NCI-H1417 treated with DMSO at 0.1 percent for 48 hours (cell line): ENCODE measurements around the gene PEX11A.

ENCODE experiments used
- DNase-seq: peaks from one replicate; lab custom pipeline; 2025; lab: John Stamatoyannopoulos, UW

Gene PEX11A

GRCh38 chr15:89675606-89676005 lies 14.9 kb downstream of the PEX11A start:
- DNase-seq, result no peak

DNA sequence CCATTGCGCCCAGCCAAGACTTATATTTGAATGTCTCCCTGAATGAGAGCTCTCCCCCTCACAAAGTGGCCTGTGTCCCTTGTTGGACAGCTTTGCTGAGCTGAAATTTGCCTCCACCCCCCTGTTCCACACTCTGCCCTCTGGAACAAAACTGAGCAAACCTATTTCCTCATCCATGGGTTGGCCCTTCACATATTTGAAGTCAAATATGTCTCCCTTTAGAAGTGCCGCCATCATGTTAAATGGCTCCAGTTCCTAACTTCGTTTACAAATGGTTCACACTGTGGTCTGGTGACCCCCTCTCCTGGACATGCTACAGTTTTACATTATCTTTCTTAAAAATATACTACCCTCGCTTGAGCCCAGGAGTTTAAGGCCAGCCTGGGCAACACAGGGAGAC lies 16.0 kb downstream of the PEX11A start:
- no peak for DNase-seq

GRCh38 chr15:89673165-89673512 lies 17.4 kb downstream of the PEX11A start:
- no peak for DNase-seq

- no peak for DNase-seq
Observed at GRCh38 chr15:89672221-89673164, 18.1 kb downstream of the PEX11A start.

- no peak for DNase-seq
Observed at GRCh38 chr15:89671687-89672086, 18.9 kb downstream of the PEX11A start.

GRCh38 chr15:89670971-89671560 lies 19.5 kb downstream of the PEX11A start:
- DNase-seq, result no peak

DNA sequence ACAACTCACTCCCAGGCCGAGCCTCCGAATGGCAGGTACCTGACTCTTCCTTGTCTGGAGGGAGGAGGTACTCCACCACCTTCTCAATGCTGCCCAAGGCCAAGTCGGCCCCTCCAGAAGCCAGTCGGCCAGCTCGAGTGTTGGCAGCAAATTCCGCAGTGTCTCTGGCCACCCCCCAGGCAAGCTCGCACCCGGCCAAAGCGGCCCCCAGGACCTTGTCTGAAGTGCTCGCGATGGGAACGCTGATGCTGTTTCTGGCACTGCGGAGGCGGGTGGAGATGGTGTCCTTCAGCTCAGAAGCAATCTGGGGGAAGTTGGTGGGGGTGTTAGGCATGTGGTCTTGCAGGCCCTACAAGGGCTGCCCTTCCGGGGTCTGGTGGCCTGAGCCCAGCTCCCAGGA lies 20.6 kb downstream of the PEX11A start:
- no peak for DNase-seq

GRCh38 chr15:89669309-89669865 lies 21.2 kb downstream of the PEX11A start:
- DNase-seq, result no peak

- no peak for DNase-seq
Observed at GRCh38 chr15:89668171-89668570, 22.4 kb downstream of the PEX11A start.

GRCh38 chr15:89667706-89667960 lies 22.9 kb downstream of the PEX11A start:
- no peak for DNase-seq

- no peak for DNase-seq
Observed at GRCh38 chr15:89666858-89667705, 23.5 kb downstream of the PEX11A start.

- no peak for DNase-seq
Observed at GRCh38 chr15:89666184-89666857, 24.2 kb downstream of the PEX11A start.

- no peak for DNase-seq
Observed at GRCh38 chr15:89665449-89666181, 24.9 kb downstream of the PEX11A start.

- DNase-seq, result no peak
Observed at GRCh38 chr15:89664441-89665350, 25.9 kb downstream of the PEX11A start.

GRCh38 chr15:89662893-89663626 lies 27.5 kb downstream of the PEX11A start:
- no peak for DNase-seq

DNA sequence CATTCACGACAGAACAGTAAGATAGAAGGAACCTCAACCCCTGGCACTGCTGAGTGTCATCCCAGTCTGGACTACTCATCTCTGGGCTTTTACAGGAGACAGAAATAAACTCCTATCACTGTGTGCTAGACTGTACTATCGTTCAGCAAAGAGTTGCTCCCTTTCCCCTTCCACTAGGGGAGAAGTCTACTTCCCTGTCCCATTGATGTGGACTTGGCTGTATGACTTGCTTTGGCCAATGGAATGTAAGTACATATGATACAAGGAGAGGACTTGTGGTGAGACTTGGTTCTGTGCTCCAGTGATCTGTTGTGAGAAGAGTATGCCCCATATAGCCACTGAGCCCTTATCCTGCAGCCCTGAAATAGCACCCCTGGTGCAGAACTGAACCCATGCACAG lies 30.0 kb downstream of the PEX11A start:
- no peak for DNase-seq

- DNase-seq, result no peak
Observed at GRCh38 chr15:89659295-89659694, 31.3 kb downstream of the PEX11A start.

- DNase-seq, result no peak
Observed at GRCh38 chr15:89657686-89658200, 32.8 kb downstream of the PEX11A start.

DNA sequence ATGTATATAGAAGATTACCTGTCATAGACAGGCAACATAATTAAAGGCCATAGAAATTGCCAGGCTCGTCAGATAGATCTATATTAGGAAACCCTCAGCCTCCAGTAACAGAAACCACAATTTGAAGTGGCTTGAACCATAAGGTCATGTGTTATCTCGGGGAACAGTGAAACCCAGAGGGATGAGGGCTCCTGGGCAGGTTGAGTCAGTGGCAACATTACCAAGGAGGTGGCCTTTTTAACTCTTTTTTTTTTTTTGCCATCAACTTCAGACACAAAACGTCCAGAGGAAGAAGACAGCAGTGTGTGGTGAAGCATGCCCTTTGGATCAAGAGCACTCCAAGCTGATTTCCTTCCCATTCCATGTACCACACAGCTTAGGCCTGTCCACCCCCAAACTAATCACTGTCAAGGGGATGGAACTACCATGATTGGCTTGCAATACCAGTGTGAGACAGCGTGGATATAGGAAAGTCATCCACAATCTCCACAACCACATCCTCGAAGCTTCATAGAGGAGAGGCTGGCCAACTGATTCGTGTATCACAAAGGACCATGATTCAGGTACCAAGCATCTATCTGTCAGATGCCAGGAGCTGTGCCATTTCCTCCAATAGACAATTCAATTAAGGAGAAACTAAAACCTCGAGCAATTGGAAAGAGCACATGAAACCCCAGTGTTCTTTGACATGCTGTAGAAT lies 34.3 kb downstream of the PEX11A start:
- DNase-seq, result no peak
